PFSK-1 (cell line): ENCODE results near the gene ECM1.

Experiments
- FOXP2 ChIP-seq: optimal IDR thresholded peaks from 2 replicates; pipeline ENCODE3; 2011; ENCODE audit warnings: borderline replicate concordance, control low read depth, inconsistent platforms; ENCODE audit not compliant: insufficient read depth; ENCODE audit errors: extremely low read length, extremely low read depth
- POLR2AphosphoS5 ChIP-seq: IDR thresholded peaks from 2 replicates; pipeline ENCODE4 v1.6.1; 2012; ENCODE audit warnings: low read depth, mild to moderate bottlenecking, control low read depth, low read length, moderate library complexity
- TAF1 ChIP-seq: IDR thresholded peaks from 2 replicates; pipeline ENCODE4 v1.6.1; 2012; ENCODE audit warnings: low read length, control low read depth, borderline replicate concordance; ENCODE audit not compliant: insufficient read depth
- TF ChIP-seq, protein P1 (sequence below), 2 experiments: IDR thresholded peaks; 2 replicates each; pipeline versions ENCODE4 v1.6.1 to v1.8.0; 2011 to 2012; ENCODE audit warnings: low read depth in 2 of 2, low read length in 2 of 2, control low read depth in 1 of 2, inconsistent platforms in 1 of 2, mild to moderate bottlenecking in 1 of 2, moderate library complexity in 1 of 2; ENCODE audit not compliant: insufficient read depth in 1 of 2

DNA sequence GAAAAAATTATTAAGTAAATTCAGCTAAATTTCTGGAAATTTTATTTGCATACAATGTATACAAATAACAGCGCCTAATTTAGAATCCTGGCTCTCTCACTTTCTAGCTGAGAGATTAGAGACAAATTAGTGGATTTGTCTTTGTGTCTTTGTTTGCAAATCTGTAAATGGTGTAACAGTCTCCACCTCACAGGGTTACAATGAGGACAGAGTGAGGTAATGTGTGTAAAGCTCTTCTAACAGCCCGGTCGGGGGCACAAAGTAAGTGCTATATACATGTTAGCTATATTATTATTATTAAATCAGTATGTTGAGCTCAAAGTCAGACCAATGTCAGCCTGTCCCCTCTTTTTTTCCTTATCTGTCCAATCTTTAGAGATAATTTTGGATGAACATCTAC, 36.3 kb downstream of the ECM1 start:
- TF ChIP-seq, protein P1, sequence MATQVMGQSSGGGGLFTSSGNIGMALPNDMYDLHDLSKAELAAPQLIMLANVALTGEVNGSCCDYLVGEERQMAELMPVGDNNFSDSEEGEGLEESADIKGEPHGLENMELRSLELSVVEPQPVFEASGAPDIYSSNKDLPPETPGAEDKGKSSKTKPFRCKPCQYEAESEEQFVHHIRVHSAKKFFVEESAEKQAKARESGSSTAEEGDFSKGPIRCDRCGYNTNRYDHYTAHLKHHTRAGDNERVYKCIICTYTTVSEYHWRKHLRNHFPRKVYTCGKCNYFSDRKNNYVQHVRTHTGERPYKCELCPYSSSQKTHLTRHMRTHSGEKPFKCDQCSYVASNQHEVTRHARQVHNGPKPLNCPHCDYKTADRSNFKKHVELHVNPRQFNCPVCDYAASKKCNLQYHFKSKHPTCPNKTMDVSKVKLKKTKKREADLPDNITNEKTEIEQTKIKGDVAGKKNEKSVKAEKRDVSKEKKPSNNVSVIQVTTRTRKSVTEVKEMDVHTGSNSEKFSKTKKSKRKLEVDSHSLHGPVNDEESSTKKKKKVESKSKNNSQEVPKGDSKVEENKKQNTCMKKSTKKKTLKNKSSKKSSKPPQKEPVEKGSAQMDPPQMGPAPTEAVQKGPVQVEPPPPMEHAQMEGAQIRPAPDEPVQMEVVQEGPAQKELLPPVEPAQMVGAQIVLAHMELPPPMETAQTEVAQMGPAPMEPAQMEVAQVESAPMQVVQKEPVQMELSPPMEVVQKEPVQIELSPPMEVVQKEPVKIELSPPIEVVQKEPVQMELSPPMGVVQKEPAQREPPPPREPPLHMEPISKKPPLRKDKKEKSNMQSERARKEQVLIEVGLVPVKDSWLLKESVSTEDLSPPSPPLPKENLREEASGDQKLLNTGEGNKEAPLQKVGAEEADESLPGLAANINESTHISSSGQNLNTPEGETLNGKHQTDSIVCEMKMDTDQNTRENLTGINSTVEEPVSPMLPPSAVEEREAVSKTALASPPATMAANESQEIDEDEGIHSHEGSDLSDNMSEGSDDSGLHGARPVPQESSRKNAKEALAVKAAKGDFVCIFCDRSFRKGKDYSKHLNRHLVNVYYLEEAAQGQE (IDR thresholded peaks at IDR 0.05; ENCODE audit: insufficient read depth in 1 of 2, low read depth in 2 of 2, low read length in 2 of 2): no peak
- TF ChIP-seq TAF1 (no peak), POLR2AphosphoS5 (no peak), FOXP2 (no peak)
